ENCODE data around the gene LINC01488. TPM values are rescaled to one million over a fixed set of nuclear protein-coding genes. Genes with fewer than 3 reads are reported as not detected.

Gene LINC01488
- total RNA-seq, 1 donor from 2014 or later, result 1.3 TPM

- DNase-seq (ENCODE audit: low spot score, unreplicated experiment), result no peak
Observed at GRCh38 chr11:69459848-69460539, 21.5 kb upstream of the LINC01488 start.

GRCh38 chr11:69460540-69461257, 20.8 kb upstream of the LINC01488 start:
- H3K36me3 Mint-ChIP-seq (ENCODE audit: insufficient read depth), result peaks cover 3% of the 10 kb centered on the region

More at GRCh38 chr11:69459848-69460539, 21.5 kb upstream of the LINC01488 start:
- Mint-ChIP-seq H3K27me3 (no peaks in the 10 kb centered on the region), H3K9me3 (ENCODE audit: low read depth) (peaks cover 20% of the 10 kb centered on the region), H3K4me3 (ENCODE audit: low read depth) (no peak overlapping the region), H3K27ac (no peak overlapping the region), H3K36me3 (ENCODE audit: insufficient read depth) (peaks cover 3% of the 10 kb centered on the region), H3K4me1 (ENCODE audit: low read depth) (peaks cover 4% of the 10 kb centered on the region)
- no peak for TF ChIP-seq CTCF (IDR thresholded peaks at IDR 0.05; ENCODE audit: unreplicated experiment)

GRCh38 chr11:69461272-69461962, 20.0 kb upstream of the LINC01488 start:
- H3K4me1 Mint-ChIP-seq (ENCODE audit: low read depth), result peaks cover 4% of the 10 kb centered on the region
- no peaks in the 10 kb centered on the region for H3K27me3 Mint-ChIP-seq
- peak overlapping the region; percentile 57 for H3K27ac Mint-ChIP-seq
- no peak for TF ChIP-seq CTCF (IDR thresholded peaks at IDR 0.05; ENCODE audit: unreplicated experiment)
- no peak for DNase-seq (ENCODE audit: low spot score, unreplicated experiment)
- H3K9me3 Mint-ChIP-seq (ENCODE audit: low read depth), result peaks cover 20% of the 10 kb centered on the region
- H3K4me3 Mint-ChIP-seq (ENCODE audit: low read depth), result no peak overlapping the region
- peaks cover 3% of the 10 kb centered on the region for H3K36me3 Mint-ChIP-seq (ENCODE audit: insufficient read depth)

More at GRCh38 chr11:69460540-69461257, 20.8 kb upstream of the LINC01488 start:
- TF ChIP-seq CTCF (IDR thresholded peaks at IDR 0.05; ENCODE audit: unreplicated experiment), result no peak
- no peak overlapping the region for H3K4me3 Mint-ChIP-seq (ENCODE audit: low read depth)
- H3K27ac Mint-ChIP-seq, result no peak overlapping the region
- H3K4me1 Mint-ChIP-seq (ENCODE audit: low read depth), result peaks cover 4% of the 10 kb centered on the region
- no peaks in the 10 kb centered on the region for H3K27me3 Mint-ChIP-seq
- H3K9me3 Mint-ChIP-seq (ENCODE audit: low read depth), result peaks cover 20% of the 10 kb centered on the region
- DNase-seq (ENCODE audit: low spot score, unreplicated experiment), result no peak

GRCh38 chr11:69462106-69462951, 19.1 kb upstream of the LINC01488 start:
- Mint-ChIP-seq H3K27me3 (peaks cover under 1% of the 10 kb centered on the region), H3K4me3 (ENCODE audit: low read depth) (no peak overlapping the region), H3K4me1 (ENCODE audit: low read depth) (peaks cover 8% of the 10 kb centered on the region), H3K27ac (no peak overlapping the region), H3K36me3 (ENCODE audit: insufficient read depth) (peaks cover 3% of the 10 kb centered on the region), H3K9me3 (ENCODE audit: low read depth) (peaks cover 16% of the 10 kb centered on the region)
- no peak for DNase-seq (ENCODE audit: low spot score, unreplicated experiment)
- no peak for TF ChIP-seq CTCF (IDR thresholded peaks at IDR 0.05; ENCODE audit: unreplicated experiment)

Measured in progenitor cell of endocrine pancreas (in vitro differentiated cells).